ENCODE results near the gene SLC25A21.
"Not testable (repeated sequence)": the region's sequence is repeated elsewhere in the genome, so short reads cannot be mapped to it uniquely, and the experiment has no call there.

SLC25A21 gene

DNA sequence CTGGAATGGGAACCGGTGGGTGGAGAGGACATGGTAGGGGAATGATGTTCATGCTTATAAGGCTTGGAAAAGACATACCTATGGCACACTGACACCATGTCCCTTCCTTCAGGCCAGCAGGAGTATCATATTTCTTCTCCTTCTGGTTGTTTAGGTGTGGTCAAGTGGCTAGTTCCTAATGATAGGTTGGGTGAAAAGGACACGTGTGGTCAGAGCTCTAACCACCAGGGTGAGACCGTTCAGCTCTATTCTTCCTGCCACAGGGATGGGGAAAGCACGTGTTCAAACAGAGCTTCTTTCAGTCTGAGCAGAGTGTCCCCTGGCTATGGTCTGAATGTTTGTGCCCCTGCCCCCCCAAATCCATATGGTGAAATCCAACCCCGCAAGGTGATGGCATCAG is 301.6 kb downstream of the SLC25A21 start:
- Histone ChIP-seq H3K4me3 (ENCODE audit: insufficient read depth, low read depth, low read length, poor library complexity, severe bottlenecking) (no peak overlapping the region), H3K9me3 (ENCODE audit: control insufficient read depth, low read length) (no peaks in the 10 kb centered on the region), H3K27ac (ENCODE audit: insufficient read depth, low read length, poor library complexity, severe bottlenecking) (no peak overlapping the region), H3K27me3 (replicated peaks; ENCODE audit: control insufficient read depth, insufficient read depth, low read length, poor library complexity, severe bottlenecking) (no peaks in the 10 kb centered on the region), H3K36me3 (ENCODE audit: control insufficient read depth, insufficient read depth, low read length) (no peaks in the 10 kb centered on the region), H3K4me1 (ENCODE audit: control insufficient read depth, insufficient read depth, low read length, poor library complexity, severe bottlenecking) (no peaks in the 10 kb centered on the region)
- DNase-seq: no peak

DNA sequence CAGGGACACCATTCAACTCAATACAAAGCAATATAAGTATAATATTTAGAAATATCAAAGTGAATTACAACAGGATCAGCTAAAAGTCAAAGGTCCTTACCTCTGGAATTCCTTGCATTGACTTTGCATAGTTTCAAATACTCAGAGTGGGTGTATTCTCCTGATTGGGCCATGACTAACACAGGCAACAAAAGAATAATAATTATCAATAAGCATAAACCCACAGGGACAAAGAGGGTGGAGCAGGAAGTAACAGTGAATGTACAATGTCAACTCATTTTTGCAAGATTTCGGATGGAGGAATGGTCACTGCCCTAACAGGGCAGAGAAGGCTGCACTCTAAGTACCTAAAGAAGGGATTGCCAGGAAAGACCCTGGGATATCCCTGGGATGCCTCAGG is 303.3 kb downstream of the SLC25A21 start:
- H3K36me3 ChIP-seq (ENCODE audit: control insufficient read depth, insufficient read depth, low read length): no peaks in the 10 kb centered on the region
- no peak overlapping the region for H3K4me3 ChIP-seq (ENCODE audit: insufficient read depth, low read depth, low read length, poor library complexity, severe bottlenecking)
- DNase-seq: no peak
- H3K9me3 ChIP-seq (ENCODE audit: control insufficient read depth, low read length): no peaks in the 10 kb centered on the region
- H3K4me1 ChIP-seq (ENCODE audit: control insufficient read depth, insufficient read depth, low read length, poor library complexity, severe bottlenecking): no peaks in the 10 kb centered on the region
- no peaks in the 10 kb centered on the region for H3K27me3 ChIP-seq (replicated peaks; ENCODE audit: control insufficient read depth, insufficient read depth, low read length, poor library complexity, severe bottlenecking)
- H3K27ac ChIP-seq (ENCODE audit: insufficient read depth, low read length, poor library complexity, severe bottlenecking): no peak overlapping the region

DNA sequence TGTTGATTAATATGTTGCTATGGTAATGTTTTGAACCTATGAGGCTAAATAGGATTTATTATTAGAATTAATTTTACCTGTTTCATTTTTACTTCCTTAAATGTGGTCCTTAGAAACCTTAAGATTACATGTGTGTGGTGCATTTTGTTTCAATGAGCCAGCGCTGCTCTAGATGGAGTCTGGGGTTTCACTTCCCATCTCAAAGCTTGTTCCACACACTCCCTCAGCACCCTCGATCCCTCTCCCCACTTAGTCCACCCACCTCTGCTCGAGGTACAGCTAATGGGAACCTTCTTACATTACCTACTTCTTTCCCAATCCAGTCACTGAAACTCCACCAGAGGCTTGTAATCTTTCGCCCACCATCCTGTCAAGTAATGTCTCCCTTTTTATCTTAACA is 305.5 kb downstream of the SLC25A21 start:
- Histone ChIP-seq H3K9me3 (ENCODE audit: control insufficient read depth, low read length) (no peaks in the 10 kb centered on the region), H3K27ac (ENCODE audit: insufficient read depth, low read length, poor library complexity, severe bottlenecking) (no peak overlapping the region), H3K4me3 (ENCODE audit: insufficient read depth, low read depth, low read length, poor library complexity, severe bottlenecking) (no peak overlapping the region), H3K27me3 (replicated peaks; ENCODE audit: control insufficient read depth, insufficient read depth, low read length, poor library complexity, severe bottlenecking) (no peaks in the 10 kb centered on the region), H3K4me1 (ENCODE audit: control insufficient read depth, insufficient read depth, low read length, poor library complexity, severe bottlenecking) (no peaks in the 10 kb centered on the region), H3K36me3 (ENCODE audit: control insufficient read depth, insufficient read depth, low read length) (no peaks in the 10 kb centered on the region)
- no peak for DNase-seq

DNA sequence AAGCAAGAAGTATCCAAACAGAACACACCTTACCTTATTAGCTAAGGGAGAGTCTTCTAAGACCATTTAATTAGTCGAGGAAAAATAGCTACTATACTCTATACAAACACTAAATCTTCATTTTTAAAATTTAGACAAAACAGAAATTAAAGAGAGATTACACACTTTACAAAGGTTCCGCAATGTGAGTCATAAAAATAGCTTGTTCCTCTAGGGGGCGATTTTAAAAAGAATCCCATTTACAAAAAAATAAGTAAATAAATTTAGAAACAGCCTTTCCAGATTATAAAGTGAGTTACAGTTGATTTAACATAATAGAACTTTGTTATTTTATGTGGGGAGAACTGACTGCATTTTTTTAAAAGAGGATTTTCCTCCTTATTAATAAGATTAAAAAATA is 309.1 kb downstream of the SLC25A21 start:
- Histone ChIP-seq H3K9me3 (ENCODE audit: control insufficient read depth, low read length) (no peaks in the 10 kb centered on the region), H3K36me3 (ENCODE audit: control insufficient read depth, insufficient read depth, low read length) (no peaks in the 10 kb centered on the region), H3K27ac (ENCODE audit: insufficient read depth, low read length, poor library complexity, severe bottlenecking) (no peak overlapping the region), H3K27me3 (replicated peaks; ENCODE audit: control insufficient read depth, insufficient read depth, low read length, poor library complexity, severe bottlenecking) (no peaks in the 10 kb centered on the region), H3K4me1 (ENCODE audit: control insufficient read depth, insufficient read depth, low read length, poor library complexity, severe bottlenecking) (no peaks in the 10 kb centered on the region), H3K4me3 (ENCODE audit: insufficient read depth, low read depth, low read length, poor library complexity, severe bottlenecking) (no peak overlapping the region)
- DNase-seq: no peak

DNA sequence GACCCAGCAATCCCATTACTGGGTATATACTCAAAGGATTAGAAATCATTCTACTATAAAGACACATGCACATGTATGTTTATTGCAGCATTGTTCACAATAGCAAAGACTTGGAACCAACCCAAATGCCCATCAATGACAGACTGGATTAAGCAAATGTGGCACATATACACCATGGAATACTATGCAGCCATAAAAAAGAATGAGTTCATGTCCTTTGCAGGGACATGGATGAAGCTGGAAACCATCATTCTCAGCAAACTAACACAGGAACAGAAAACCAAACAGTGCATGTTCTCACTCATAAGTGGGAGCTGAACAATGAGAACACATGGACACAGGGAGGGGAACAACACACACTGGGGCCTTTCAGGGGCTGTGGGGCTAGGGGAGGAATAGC is 310.2 kb downstream of the SLC25A21 start:
- not testable (repeated sequence) for H3K4me1 ChIP-seq (ENCODE audit: control insufficient read depth, insufficient read depth, low read length, poor library complexity, severe bottlenecking); H3K4me3 ChIP-seq (ENCODE audit: insufficient read depth, low read depth, low read length, poor library complexity, severe bottlenecking); H3K9me3 ChIP-seq (ENCODE audit: control insufficient read depth, low read length); DNase-seq; H3K27me3 ChIP-seq (replicated peaks; ENCODE audit: control insufficient read depth, insufficient read depth, low read length, poor library complexity, severe bottlenecking); H3K27ac ChIP-seq (ENCODE audit: insufficient read depth, low read length, poor library complexity, severe bottlenecking); H3K36me3 ChIP-seq (ENCODE audit: control insufficient read depth, insufficient read depth, low read length)

DNA sequence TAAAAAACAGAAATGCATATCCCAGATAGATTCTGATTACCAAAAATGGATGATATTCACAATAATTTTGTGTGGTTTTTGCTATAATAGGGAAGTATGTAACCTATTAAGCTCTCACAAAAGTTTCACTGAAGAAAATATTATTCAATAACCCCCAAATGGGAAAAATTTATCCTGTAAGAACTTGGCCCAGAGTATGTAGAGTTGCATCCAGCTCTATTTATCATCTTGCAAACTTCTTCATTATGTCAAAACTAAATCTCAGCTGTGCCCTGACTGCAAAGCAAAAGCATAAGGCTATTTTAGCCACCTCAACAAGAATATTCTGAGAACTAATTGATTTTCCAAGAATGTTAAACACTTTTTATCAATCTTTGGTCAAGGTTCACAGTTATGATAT is 311.6 kb downstream of the SLC25A21 start:
- no peaks in the 10 kb centered on the region for H3K9me3 ChIP-seq (ENCODE audit: control insufficient read depth, low read length)
- DNase-seq: no peak
- H3K36me3 ChIP-seq (ENCODE audit: control insufficient read depth, insufficient read depth, low read length): no peaks in the 10 kb centered on the region
- no peaks in the 10 kb centered on the region for H3K27me3 ChIP-seq (replicated peaks; ENCODE audit: control insufficient read depth, insufficient read depth, low read length, poor library complexity, severe bottlenecking)
- H3K4me3 ChIP-seq (ENCODE audit: insufficient read depth, low read depth, low read length, poor library complexity, severe bottlenecking): no peak overlapping the region
- no peak overlapping the region for H3K27ac ChIP-seq (ENCODE audit: insufficient read depth, low read length, poor library complexity, severe bottlenecking)
- no peaks in the 10 kb centered on the region for H3K4me1 ChIP-seq (ENCODE audit: control insufficient read depth, insufficient read depth, low read length, poor library complexity, severe bottlenecking)

DNA sequence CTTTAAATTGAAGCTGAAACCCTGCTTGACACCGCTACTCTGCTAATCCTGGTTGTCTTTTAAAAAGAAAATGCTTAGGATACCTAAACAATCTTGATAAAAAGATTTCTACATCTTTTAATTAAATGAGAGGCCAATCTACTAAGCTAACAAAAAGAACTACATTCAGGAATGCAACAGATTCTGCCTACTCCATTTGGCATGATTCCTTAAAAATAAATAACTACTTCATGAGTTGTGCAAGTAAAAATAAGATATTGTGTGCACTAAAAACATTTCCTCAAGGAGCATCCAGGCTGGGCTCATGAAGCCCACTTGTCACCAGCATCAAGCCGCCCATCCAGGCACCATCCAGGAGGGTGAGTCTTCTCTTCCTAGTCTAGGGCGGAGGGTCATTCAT is 313.3 kb downstream of the SLC25A21 start:
- H3K4me3 ChIP-seq (ENCODE audit: insufficient read depth, low read depth, low read length, poor library complexity, severe bottlenecking): no peak overlapping the region

DNA sequence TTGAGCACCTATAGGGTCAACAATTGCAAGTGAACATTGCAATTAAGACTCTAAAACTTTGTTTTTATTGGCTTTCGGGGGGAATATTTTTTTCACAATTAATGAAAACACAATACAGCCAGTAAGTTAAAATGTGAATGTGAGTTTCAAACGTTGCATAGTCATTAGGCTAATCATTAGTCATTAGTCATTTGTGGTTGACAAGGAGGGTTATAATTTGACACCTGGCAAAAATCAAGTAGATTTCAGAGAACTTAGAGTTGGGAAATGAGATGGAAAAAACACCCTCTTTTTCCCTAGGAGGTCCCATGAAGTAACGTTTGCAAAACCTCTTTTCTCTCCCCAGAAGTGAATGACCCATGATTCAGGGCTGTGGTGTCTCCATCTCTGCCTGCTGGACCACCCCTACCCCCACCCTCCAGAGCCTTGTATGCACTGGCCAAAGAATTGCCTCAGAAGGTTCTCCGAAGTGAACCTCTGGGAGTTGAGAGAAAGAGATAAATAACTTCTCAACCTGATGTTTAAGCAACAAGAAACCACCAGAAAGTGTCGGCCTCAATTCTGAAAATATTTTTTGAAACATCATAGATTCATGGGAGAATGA is 314.5 kb downstream of the SLC25A21 start:
- H3K36me3 ChIP-seq (ENCODE audit: control insufficient read depth, insufficient read depth, low read length): no peaks in the 10 kb centered on the region
- H3K4me1 ChIP-seq (ENCODE audit: control insufficient read depth, insufficient read depth, low read length, poor library complexity, severe bottlenecking): no peaks in the 10 kb centered on the region
- no peak overlapping the region for H3K4me3 ChIP-seq (ENCODE audit: insufficient read depth, low read depth, low read length, poor library complexity, severe bottlenecking)
- no peaks in the 10 kb centered on the region for H3K9me3 ChIP-seq (ENCODE audit: control insufficient read depth, low read length)
- H3K27me3 ChIP-seq (replicated peaks; ENCODE audit: control insufficient read depth, insufficient read depth, low read length, poor library complexity, severe bottlenecking): no peaks in the 10 kb centered on the region
- no peak overlapping the region for H3K27ac ChIP-seq (ENCODE audit: insufficient read depth, low read length, poor library complexity, severe bottlenecking)
- DNase-seq: no peak

More for the DNA sequence above, 313.3 kb downstream of the SLC25A21 start:
- no peaks in the 10 kb centered on the region for H3K9me3 ChIP-seq (ENCODE audit: control insufficient read depth, low read length)
- DNase-seq: no peak
- no peaks in the 10 kb centered on the region for H3K4me1 ChIP-seq (ENCODE audit: control insufficient read depth, insufficient read depth, low read length, poor library complexity, severe bottlenecking)
- H3K27me3 ChIP-seq (replicated peaks; ENCODE audit: control insufficient read depth, insufficient read depth, low read length, poor library complexity, severe bottlenecking): no peaks in the 10 kb centered on the region
- no peaks in the 10 kb centered on the region for H3K36me3 ChIP-seq (ENCODE audit: control insufficient read depth, insufficient read depth, low read length)
- H3K27ac ChIP-seq (ENCODE audit: insufficient read depth, low read length, poor library complexity, severe bottlenecking): no peak overlapping the region

DNA sequence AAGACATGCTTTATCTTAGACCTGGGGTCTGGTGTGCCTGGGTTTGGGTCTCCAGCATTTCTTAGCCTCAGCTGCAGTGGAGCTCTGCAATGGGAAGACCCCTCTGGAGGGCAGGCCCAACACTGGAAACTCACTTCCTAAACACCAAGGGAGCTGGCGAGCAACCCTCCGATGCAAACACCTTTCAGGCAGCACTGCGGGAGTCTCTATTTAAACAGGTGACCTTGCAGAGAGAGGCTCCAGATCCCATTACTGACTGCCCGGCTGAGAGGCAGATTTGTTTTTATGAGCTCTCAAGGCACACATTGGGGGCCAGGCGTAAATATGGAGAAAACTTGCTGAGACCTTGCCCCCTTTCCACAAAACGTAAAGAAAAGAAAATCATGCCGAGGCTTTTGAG is 315.3 kb downstream of the SLC25A21 start:
- H3K4me3 ChIP-seq (ENCODE audit: insufficient read depth, low read depth, low read length, poor library complexity, severe bottlenecking): no peak overlapping the region
- no peak for DNase-seq
- no peaks in the 10 kb centered on the region for H3K36me3 ChIP-seq (ENCODE audit: control insufficient read depth, insufficient read depth, low read length)
- H3K9me3 ChIP-seq (ENCODE audit: control insufficient read depth, low read length): no peaks in the 10 kb centered on the region
- no peak overlapping the region for H3K27ac ChIP-seq (ENCODE audit: insufficient read depth, low read length, poor library complexity, severe bottlenecking)
- no peaks in the 10 kb centered on the region for H3K27me3 ChIP-seq (replicated peaks; ENCODE audit: control insufficient read depth, insufficient read depth, low read length, poor library complexity, severe bottlenecking)
- no peaks in the 10 kb centered on the region for H3K4me1 ChIP-seq (ENCODE audit: control insufficient read depth, insufficient read depth, low read length, poor library complexity, severe bottlenecking)

DNA sequence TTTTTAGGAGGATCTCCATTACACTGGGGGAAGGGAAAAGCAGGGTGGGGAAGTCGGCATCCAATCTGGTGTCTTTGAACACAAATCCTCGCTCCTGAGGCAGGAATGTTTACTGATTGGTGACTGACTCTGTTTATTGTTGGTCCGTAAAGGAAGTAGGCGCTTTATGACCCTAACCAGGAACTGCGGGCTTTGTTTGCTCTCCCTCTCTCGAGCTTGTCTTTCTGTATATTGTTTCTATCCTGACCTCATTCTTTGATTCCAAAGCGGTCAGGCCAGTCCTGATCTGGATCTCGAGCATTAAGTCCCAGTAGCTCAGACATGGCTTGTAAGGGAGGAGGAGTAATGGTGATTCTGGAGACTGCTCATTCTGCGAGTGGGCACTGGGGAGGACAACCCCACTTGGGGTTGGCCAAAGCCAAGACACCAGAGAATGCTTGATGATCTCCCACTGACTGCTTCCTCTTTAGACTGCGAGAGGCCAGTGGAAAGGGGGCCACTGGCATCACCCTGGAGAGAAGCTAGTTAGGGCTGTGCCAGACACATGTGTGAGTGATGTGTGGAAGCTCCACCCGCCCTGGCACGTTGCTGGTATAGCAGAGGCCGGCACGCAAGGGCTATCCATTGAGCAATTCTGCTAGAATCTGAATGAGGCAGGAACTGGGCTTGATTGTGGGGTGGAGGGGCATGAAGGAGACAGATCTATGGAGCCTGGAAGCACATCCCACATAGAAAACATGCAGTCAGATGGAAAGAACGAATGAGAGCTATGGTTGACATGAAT is 316.1 kb downstream of the SLC25A21 start:
- H3K36me3 ChIP-seq (ENCODE audit: control insufficient read depth, insufficient read depth, low read length): no peaks in the 10 kb centered on the region
- H3K4me1 ChIP-seq (ENCODE audit: control insufficient read depth, insufficient read depth, low read length, poor library complexity, severe bottlenecking): no peaks in the 10 kb centered on the region
- H3K4me3 ChIP-seq (ENCODE audit: insufficient read depth, low read depth, low read length, poor library complexity, severe bottlenecking): no peak overlapping the region
- no peak overlapping the region for H3K27ac ChIP-seq (ENCODE audit: insufficient read depth, low read length, poor library complexity, severe bottlenecking)
- no peaks in the 10 kb centered on the region for H3K27me3 ChIP-seq (replicated peaks; ENCODE audit: control insufficient read depth, insufficient read depth, low read length, poor library complexity, severe bottlenecking)
- H3K9me3 ChIP-seq (ENCODE audit: control insufficient read depth, low read length): no peaks in the 10 kb centered on the region
- no peak for DNase-seq

Data from effector memory CD4-positive, alpha-beta T cell (primary cell).